Measurements from ENCODE around the gene CEBPB.

The CEBPB gene

DNA sequence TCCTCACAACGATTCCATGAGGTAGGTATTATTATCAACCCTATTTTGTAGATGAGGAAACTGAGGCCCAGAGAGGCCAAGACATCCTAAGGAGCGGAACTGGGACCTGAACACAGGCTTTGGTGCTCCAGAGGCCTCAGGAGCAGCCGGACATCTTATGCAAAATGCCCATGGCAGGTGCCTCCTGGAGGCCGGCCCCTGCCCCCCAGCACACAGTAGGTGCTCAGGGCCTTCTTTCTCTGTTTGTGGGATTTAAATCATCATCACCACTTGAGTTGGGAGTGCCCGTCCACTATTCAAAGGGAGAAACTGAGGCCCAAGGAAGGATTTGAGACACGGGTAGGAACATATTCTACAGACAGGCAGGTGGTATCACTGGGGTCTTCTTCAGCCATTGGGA lies 41.2 kb downstream of the CEBPB start:
- DNase-seq = no peak

DNA sequence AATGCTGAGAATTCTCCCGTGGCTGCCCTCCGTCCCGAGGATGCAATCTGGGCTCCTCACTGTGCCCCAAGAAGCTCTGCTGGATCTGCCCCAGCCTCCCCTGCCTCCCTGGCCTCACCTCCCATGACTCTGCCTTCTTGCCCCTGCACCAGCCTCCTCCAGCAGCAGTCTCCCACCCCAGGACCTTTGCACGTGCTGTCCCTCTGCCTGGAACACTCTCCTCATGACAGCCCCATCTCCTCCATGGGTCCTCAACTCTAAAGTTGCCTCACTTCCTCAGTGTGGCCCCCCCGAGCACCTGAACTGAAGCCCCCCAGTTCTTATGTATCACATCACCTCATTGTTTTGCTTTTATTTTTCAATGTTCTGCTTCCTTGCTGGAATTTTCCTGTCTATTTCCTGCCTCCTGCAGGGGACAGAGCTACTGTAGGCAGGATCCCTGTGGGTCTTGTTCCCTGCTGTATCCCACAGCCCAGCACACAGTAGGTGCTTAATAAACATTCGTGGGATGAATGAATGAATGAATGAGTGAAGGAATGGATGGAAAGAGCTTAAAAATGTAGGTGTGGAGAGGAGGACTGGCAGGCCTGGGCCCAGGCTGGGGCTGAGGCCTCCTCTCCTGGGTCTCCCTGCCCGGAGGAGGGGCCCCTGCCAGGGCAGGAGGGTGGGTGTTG lies 42.2 kb downstream of the CEBPB start:
- no peak for DNase-seq

DNA sequence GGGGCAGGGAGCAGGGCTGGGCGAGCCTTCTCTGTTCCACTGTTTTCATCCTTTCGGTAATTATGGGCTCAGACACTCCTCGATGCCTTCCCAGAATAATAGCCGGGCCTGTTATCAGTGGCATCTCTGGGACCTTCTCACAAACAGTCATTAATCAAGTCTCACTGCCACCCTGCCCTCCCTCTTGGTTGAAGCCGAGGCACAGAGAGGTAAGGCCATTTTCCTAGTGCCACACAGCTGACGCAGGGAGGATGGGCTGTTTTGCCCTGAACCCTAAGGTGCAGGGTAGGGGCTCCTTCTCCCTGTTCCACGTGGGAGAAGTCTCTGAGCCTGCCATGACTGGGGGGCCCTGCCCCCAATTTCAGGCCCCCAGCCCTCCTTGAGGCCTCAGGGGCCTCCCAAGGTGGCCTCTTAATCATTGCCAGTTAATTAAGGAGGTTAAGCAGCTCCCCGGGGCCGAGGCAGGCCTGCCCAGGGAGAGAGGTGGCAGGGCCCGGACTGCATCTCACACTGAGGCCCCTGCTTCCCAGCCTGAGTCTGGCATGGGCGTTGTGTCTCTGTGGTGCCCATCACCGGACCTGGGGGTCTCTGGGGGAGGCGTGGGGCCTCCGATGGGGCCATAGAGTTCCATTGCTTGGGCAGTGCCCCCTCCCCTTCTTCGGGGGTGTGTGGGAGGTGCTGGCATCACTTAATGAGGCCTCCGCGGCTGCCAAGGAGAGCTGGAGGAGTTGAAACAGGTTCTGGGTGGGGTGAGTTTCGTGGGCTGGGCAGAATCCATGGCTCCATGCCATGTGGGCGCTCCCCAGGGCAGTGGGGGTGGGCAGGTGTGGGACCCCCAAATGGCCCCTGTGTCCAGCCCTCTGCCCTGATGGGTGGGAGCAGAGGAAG lies 42.9 kb downstream of the CEBPB start:
- DNase-seq = no peak

DNA sequence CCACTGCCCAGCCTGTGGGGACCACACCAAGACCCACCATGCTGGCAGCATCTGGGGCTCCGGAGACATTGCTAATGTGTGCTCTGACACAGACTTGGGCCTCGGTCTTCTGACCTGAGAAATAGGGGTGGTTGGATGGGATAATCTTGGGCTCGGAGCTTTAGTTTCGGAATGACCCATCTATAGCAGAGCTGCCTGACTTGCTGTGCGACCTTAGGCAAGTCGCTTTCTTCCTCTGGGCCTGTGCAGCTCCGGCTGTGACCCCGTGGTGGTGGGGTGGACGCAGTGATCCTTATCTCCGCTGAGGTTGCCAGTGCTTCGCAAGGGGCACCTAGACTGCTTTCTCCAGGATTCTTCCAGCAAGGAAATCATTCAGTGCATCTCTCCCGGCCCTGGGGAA lies 43.7 kb downstream of the CEBPB start:
- no peak for DNase-seq

DNA sequence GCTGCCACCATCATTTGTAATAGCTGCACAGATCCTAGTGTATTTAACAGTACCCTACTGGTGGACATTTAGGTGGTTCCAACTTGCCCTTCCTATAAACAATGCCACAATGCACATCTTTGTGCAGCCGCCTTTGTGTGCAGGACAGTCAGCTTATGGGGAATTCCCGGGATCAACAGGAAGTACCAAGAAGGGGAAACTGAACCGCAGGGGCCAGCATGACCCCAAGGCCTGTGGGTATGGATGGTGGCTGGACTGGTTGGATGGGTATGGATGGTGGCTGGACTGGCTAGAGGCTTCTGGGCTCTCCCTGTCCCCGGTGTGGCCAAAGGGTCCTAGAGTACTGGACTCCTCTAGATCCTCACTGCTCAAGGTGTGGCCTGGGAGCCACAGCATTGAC lies 46.7 kb downstream of the CEBPB start:
- no peak for DNase-seq

DNA sequence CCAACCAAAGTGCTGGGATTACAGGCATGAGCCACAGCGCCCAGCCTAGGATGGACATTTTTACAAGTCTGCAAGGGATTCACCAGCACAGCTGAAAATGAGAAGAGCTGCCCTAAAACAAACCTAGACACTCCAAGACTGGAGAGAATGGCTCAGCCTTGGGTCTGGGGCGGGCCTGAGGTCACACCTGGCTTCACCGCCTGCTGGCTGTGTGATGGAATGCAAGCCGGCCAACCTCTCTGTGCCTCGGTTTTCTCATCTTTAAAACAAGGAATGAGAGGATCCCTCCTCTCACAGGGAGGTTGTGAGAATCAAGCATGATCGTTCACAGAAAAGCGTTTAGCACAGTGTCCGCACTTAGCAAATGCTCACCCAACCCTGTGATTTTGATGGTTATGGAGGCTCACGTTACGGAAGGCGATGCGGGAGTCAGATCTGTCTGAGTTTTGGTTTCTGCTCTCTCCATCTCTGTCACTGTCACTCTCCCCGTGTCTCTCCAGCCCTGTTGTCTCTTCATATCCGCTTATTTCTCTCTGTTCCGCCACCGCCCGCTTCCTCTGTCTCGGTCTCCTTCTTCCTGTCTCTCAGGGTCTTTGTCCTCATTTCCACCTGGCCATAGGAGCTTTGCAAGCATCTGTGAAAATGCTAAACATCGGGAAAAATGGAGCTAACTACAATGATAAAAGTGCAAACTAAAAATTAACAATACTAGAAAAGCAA lies 47.6 kb downstream of the CEBPB start:
- DNase-seq = no peak

DNA sequence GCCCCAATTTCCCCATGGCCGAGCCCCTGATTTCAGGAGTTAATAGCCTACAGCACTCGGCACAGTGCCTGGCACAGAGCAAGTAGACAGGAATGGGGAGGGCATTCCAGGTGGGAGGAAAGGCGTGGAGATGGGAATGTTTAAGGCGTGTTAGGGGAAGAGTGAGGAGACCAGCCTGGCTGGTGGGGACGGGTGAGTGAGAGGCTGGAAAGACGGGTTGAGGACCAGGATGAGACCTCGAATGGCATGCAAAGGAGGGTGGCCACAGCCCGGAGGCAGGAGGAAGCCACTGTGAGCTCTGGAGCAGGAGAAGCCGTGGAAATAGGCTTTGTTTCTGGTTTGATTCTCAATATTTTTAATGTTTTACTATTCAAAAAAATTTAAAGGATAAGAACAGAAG lies 49.5 kb downstream of the CEBPB start:
- no peak for DNase-seq

DNA sequence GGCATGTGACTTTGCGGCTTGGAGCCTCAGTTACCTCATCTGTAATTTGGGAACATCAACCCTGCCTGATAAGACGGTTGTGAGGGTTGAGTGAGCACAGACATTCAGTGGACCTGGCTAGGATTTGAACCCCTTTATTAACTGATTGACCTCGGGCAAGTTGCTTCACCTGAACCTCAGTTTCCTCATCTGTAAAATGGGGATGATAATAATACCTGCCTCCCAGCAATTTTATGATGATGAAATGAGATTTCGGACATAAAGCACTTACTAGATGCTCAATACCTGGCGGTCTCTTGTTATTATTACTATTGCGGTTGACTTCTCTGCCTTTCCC lies 51.5 kb downstream of the CEBPB start:
- no peak for DNase-seq

Measured in stimulated activated CD4-positive, alpha-beta T cell treated with anti-CD3 and anti-CD28 coated beads, Interleukin-2, amount 100 ng/mL, for 48 hours (primary cell).